HG03139 (cell line): ENCODE data around the gene SEMA6A.

ENCODE experiments used
- ATAC-seq: cut with Tn5 transposase; IDR thresholded peaks from one replicate; pipeline ENCODE4 v1.9.1; 2021; ENCODE audit not compliant: unreplicated experiment

SEMA6A gene

GRCh38 chr5:116466727-116467464, 107.7 kb downstream of the SEMA6A start:
- ATAC-seq: no peak

GRCh38 chr5:116465411-116465810, 109.2 kb downstream of the SEMA6A start:
- ATAC-seq: no peak

GRCh38 chr5:116464144-116464708, 110.4 kb downstream of the SEMA6A start:
- no peak for ATAC-seq

- no peak for ATAC-seq
These were observed 112.1 kb downstream of the SEMA6A start for GRCh38 chr5:116462500-116462899.

- ATAC-seq: no peak
These were observed 115.3 kb downstream of the SEMA6A start for GRCh38 chr5:116459301-116459700.

- no peak for ATAC-seq
These were observed 117.6 kb downstream of the SEMA6A start for GRCh38 chr5:116457062-116457461.

DNA sequence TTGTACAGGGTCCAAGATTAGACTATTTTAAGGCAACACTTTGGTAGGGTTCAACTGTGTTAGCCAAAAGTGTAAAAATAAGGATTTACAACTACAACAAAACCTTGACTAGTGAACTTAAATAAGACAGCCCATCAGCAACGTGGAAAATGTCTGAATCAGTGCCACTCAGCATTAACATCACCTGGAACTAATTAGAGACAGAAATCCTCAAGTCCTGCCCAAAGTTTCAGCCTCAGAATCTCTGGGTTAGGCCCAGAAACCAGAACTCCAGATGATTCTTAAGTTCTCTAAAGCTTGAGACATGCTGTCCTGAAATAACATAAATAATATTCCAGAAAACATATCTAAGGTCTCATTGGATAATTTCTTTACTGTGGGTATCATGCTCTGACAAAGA, 118.6 kb downstream of the SEMA6A start:
- no peak for ATAC-seq

- no peak for ATAC-seq
These were observed 119.6 kb downstream of the SEMA6A start for GRCh38 chr5:116455061-116455460.

GRCh38 chr5:116454417-116454927, 120.2 kb downstream of the SEMA6A start:
- ATAC-seq: peak; percentile 98

DNA sequence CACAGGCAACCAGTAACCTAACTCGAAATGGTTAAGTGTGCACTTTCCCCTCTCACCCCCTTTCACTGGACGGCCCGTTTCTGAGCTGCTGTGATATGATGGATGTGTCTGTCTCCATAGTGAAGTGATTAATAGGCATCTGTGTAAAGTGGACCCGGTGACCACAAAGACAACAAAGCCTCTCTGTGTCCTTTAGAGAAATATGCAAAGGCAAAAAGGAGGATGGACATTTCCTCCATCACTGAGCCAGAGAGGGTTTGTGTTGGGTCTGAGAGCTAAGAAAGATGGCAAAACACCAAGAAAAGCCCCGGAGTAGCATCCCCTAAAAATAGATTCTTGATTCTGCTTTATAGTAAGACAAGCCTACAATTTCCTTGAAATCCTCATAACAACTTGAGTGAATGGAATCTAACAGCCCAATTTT, 120.6 kb downstream of the SEMA6A start:
- peak; percentile 2 for ATAC-seq

DNA sequence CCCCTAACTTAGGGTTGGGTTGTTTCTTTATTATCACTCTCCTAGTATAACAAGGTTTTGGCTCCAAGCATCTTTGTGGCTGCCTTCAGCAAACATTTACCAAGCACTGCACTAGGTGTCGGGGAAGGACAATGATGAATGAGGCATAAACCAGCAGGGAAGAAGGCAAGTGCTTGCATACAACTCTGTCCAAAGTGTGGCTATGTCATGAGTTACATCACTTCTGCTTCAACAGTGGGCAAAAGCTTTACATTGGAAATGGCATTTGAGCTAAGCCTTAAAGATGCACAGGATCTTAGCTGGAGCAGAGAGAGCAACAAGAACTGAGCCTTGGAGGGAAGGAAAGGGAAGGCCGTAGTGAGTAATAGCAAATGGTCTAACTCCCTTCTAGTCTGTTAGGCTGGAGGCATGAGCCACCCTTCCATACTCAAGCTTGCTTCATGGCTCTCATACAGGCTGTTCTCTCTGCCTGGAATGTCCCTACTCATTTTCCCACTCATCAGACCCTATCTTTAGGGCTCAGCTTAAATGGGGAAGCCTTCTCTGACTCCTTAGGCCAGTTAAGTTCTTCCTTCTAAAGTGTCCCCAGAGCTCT, 121.8 kb downstream of the SEMA6A start:
- no peak for ATAC-seq

- no peak for ATAC-seq
These were observed 122.6 kb downstream of the SEMA6A start for GRCh38 chr5:116451905-116452450.

- ATAC-seq: no peak
These were observed 123.6 kb downstream of the SEMA6A start for GRCh38 chr5:116451066-116451465.

DNA sequence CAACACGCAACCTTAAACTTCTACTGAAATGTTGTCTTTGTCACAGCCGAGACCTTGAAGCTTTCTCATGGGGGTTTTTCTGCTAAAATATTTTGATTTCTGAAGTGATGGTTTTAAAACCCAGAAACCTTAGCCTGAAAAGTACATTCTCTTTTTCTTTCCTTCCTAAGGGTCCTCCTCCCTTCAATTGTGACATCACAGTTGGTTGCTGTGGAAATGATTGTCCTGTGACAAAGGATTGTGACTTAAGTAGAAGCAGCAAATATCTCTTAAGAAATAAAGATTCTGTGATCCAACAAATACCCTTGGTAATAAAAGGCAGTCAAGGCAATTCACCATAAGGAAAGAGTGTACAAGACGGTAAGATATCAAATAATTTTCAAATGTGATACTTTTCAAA, 125.2 kb downstream of the SEMA6A start:
- ATAC-seq: no peak

DNA sequence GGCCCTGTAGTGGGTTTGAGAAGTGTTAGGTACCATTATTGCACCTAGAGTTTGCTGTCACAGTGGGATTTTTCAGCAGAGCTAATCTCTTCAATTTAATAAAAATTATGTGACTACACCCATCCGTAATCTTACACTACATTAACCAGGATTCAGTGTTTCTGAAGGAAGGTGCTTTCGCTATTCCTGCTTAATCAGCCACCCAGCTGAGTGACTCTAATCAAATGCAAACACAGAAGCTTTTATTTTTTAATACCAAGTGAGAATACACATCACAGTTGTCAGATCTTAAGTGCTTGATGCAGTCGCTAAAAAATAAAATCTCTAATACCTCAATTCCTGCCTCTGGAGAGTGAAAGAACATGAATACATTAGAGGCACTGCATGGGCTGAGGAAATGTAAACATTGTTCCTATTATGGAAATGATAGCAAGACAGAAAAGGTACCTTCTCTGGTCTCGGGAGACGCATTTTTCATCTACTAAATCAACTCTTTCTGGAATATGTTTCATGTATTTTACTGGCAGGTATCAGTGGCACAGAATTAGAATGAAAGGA, 125.7 kb downstream of the SEMA6A start:
- no peak for ATAC-seq

DNA sequence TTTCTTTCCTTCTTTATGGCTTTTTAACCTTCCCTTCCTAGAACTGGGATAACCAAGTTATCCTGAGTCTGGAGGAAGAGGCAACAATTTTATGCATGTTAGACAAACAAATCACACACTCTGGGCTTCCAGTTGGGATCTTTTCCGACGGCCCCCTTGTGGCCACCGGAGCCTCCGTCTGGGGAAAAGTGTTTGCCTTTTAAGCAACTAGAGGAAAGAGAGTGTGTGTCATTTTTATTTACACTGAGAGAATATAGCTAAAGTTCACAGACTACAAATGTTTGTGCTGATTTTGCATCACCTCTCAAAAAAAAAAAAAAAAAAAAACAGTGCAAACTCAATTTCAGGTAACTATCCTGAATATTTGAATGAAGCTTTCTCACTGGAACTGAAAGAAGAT, 126.2 kb downstream of the SEMA6A start:
- ATAC-seq: no peak

DNA sequence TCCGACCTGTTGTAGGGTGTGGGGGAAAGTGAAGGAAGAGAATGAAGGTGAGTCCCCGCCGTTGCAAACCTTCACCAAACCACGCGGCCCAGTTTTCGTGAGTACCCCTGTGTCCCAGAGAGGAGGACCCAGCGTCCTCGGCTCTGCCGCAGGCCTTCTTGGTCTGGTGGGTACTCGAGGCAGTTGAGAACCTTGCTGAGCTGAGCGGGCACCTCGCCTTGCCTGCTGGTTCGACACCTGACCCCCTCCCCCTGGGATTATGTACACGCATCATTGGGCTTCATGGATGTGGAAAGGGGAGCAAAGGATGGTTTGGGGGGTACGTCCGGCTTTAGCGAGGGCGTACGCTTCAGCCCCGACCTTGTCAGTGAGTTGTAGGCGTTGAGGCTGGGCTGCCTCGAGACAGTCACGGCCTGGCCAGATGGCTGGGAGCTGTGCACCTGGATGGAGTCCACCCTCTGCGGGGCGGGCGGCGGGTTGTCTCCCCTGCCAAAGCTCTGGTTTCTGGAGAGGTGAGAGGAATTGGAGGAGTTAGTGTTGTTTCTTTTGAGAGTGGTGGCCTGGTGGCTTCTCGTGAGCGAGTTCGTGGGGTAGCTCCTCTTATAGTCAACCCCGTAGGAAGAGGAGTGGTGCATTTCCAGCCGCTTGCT, 128.1 kb downstream of the SEMA6A start:
- no peak for ATAC-seq

- ATAC-seq: no peak
These were observed 129.3 kb downstream of the SEMA6A start for GRCh38 chr5:116445311-116445710.

DNA sequence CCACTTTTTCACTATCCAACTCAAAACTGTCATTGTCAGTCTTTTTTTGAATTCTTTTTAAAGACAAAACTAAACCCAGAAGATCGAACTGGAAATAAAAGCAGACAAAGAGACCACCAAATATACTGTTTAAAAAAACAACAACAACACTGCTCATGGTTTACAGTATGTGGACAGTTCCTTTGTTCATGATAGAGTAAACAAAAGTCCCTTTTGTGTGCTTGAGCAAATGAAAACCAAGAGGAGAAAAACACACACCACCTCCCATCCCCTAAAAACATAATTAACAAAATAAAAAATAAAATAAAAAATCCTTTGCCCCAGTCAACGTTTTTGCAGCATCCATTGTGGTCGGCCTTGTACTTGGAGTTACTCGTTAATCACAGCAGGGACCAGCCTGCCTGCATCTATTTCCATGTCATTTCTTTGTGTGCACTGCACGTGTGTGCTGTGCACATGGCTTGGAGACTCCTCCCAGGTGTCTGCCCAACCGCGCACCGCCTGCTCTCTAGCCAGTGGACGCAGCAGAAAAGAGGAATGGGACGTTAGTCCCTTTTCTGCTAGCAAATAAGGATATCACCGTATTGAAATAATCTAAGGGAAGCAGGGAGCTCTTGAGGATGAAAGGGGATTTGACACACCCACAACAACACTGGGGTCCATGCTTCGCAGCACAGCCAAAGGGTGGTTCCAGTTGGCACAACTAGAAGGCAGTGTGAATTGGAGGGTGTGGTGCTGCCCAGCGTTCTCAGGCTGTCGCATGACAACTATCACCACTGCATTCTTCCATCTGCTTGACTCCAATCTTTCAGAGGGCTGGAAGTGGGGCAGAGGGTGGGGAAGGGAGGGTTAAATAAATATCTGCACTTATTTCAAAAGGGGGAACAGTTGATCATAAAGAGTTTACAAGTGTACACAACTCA, 130.0 kb downstream of the SEMA6A start:
- ATAC-seq: no peak

GRCh38 chr5:116442931-116443551, 131.6 kb downstream of the SEMA6A start:
- no peak for ATAC-seq
